OCI-LY7 (cell line): ENCODE measurements around the gene OR52N4. TPM values are rescaled to one million over a fixed set of nuclear protein-coding genes. Genes with fewer than 3 reads are reported as not detected.

Experiments used
- BruUV-seq: library from RNA; stranded (reverse); fragments of 400-500 nt; replicated peaks from 2 replicates; lab custom pipeline; 2021; lab: Mats Ljungman, UMichigan
- CTCF ChIA-PET: fragments of 300-600 bp; sonication (Branson Sonifier 250); formaldehyde crosslinking; loops from one replicate; lab custom pipeline; 2022; ENCODE audit warnings: antibody characterized with exemption; ENCODE audit not compliant: unreplicated experiment; lab: Charles Lee
- POLR2A ChIA-PET: fragments of 300-600 bp; sonication (Branson Sonifier 250); formaldehyde crosslinking; loops from one replicate; lab custom pipeline; 2022; ENCODE audit warnings: antibody characterized with exemption; lab: Charles Lee
- DNase-seq: peaks from one replicate; pipeline ENCODE4 v3.0.0-alpha.2; 2015; ENCODE audit warnings: low spot score
- H2AFZ ChIP-seq: fragments of 200-600 bp; sonication (generic), shearing (Covaris generic); 2 replicates; pipeline ENCODE4 v1.6.1; 2014; ENCODE audit warnings: mild to moderate bottlenecking, antibody characterized with exemption, low read length, moderate library complexity
- H3K27ac ChIP-seq: fragments of 200-600 bp; sonication (generic); 2 replicates; pipeline ENCODE4 v1.5.1; 2014; ENCODE audit warnings: mixed run types, low read depth, mild to moderate bottlenecking, moderate library complexity, low read length, inconsistent platforms; ENCODE audit not compliant: poor library complexity, severe bottlenecking
- H3K36me3 ChIP-seq: fragments of 200-600 bp; sonication (generic); 2 replicates; pipeline ENCODE4 v1.6.1; 2014; ENCODE audit warnings: mild to moderate bottlenecking, antibody characterized with exemption, low read length, moderate library complexity, mixed read lengths; ENCODE audit not compliant: insufficient read depth
- H3K4me1 ChIP-seq: fragments of 200-600 bp; sonication (generic); 2 replicates; pipeline ENCODE4 v1.5.1; 2014; ENCODE audit warnings: mild to moderate bottlenecking, low read length; ENCODE audit not compliant: insufficient read depth, poor library complexity, severe bottlenecking
- H3K4me2 ChIP-seq: fragments of 200-600 bp; sonication (generic); 2 replicates; pipeline ENCODE4 v1.6.1; 2014; ENCODE audit warnings: mild to moderate bottlenecking, low read length
- H3K4me3 ChIP-seq: fragments of 200-600 bp; sonication (generic); 2 replicates; pipeline ENCODE4 v1.5.1; 2014; ENCODE audit warnings: mild to moderate bottlenecking, low read depth, low read length; ENCODE audit not compliant: poor library complexity, severe bottlenecking
- H3K79me2 ChIP-seq: fragments of 200-600 bp; sonication (generic); 2 replicates; pipeline ENCODE4 v1.6.1; 2016; ENCODE audit warnings: low read depth, mild to moderate bottlenecking, low read length, moderate library complexity, mixed read lengths; ENCODE audit not compliant: insufficient read depth
- H3K9me2 ChIP-seq: fragments of 200-600 bp; sonication (generic); 2 replicates; pipeline ENCODE4 v1.6.1; 2016; ENCODE audit warnings: mild to moderate bottlenecking, low read length, mixed read lengths; ENCODE audit not compliant: insufficient read depth
- H3K9me3 ChIP-seq: fragments of 200-600 bp; sonication (generic); 2 replicates; pipeline ENCODE4 v1.6.1; 2014; ENCODE audit warnings: mild to moderate bottlenecking, mixed run types, low read length, mixed read lengths
- H4K20me1 ChIP-seq: fragments of 200-600 bp; sonication (generic); 2 replicates; pipeline ENCODE4 v1.6.1; 2014; ENCODE audit warnings: mild to moderate bottlenecking, antibody characterized with exemption, low read length, moderate library complexity, mixed read lengths; ENCODE audit not compliant: insufficient read depth
- CTCF ChIP-seq: fragments of 200-600 bp; sonication (generic); conservative IDR thresholded peaks from 2 replicates; pipeline ENCODE4 v1.5.1; 2014; ENCODE audit warnings: mild to moderate bottlenecking, antibody characterized with exemption, low read length, moderate library complexity, mixed read lengths
- EZH2phosphoT487 ChIP-seq: fragments of 200-600 bp; sonication (generic); IDR thresholded peaks from 2 replicates; pipeline ENCODE4 v1.6.1; 2018; ENCODE audit warnings: low read depth, borderline replicate concordance, mild to moderate bottlenecking, mixed run types, antibody characterized with exemption, low read length, moderate library complexity, mixed read lengths
- intact Hi-C: fragments of 100-400 bp; cut with micrococcal nuclease; formaldehyde crosslinking; loops from one replicate; pipeline ENCODE4 v1.10.0; 2022; ENCODE audit not compliant: unreplicated experiment
- total RNA-seq, 2 experiments: library from RNA; depleted of rRNA in 1 of 2; stranded (reverse); fragments of >200 nt in 1 of 2; shearing (Covaris generic) in 1 of 2; gene quantifications; 2 replicates each; pipeline ENCODE4 v1.2.3, GENCODE V29; 2014 to 2022

The OR52N4 gene
- total RNA-seq, 2 experiments from 2014 or later = not detected

- TF ChIP-seq EZH2phosphoT487 = no peak
- TF ChIP-seq CTCF = no peak
- BruUV-seq = no TSS peak
These were observed 13.0 kb downstream of the OR52N4 start for GRCh38 chr11:5767056-5767455.

GRCh38 chr11:5783255-5783654 is 29.2 kb downstream of the OR52N4 start, which contains the start of gene OR52N5:
TSS of gene OR52N5 (minus strand) at chr11:5783355. CDS start at chr11:5778634, 4,721 bp downstream.
- intact Hi-C loops = no loop called here
- no peak within 1 kb of the TSS for H3K4me3 ChIP-seq
- no peaks in the 10 kb centered on the region for H3K4me1 ChIP-seq
- CTCF ChIA-PET = no interaction called here
- no peak within 1 kb of the TSS for H3K27ac ChIP-seq
- H4K20me1 ChIP-seq = no peaks in the 10 kb centered on the region
- no TSS peak for BruUV-seq
- TF ChIP-seq CTCF (no peak), EZH2phosphoT487 (no peak)
- no peaks in the 10 kb centered on the region for H3K36me3 ChIP-seq
- no peaks in the 10 kb centered on the region for H3K79me2 ChIP-seq
- DNase-seq = no peak
- H2AFZ ChIP-seq = no peak within 1 kb of the TSS
- no peaks in the 10 kb centered on the region for H3K9me2 ChIP-seq
- no peak within 1 kb of the TSS for H3K4me2 ChIP-seq
- no peaks in the 10 kb centered on the region for H3K9me3 ChIP-seq
- POLR2A ChIA-PET = interaction anchor here (1.7 kb wide), 1 partner anchor 12 kb away, joined by 5 read pairs; no protein-coding TSS in a partner anchor

More at GRCh38 chr11:5767056-5767455, 13.0 kb downstream of the OR52N4 start:
- H3K4me3 ChIP-seq = no peak overlapping the region
- H3K4me2 ChIP-seq = no peak overlapping the region
- ChIA-PET POLR2A (no interaction called here), CTCF (no interaction called here)
- H3K9me2 ChIP-seq = no peaks in the 10 kb centered on the region
- intact Hi-C loops = no loop called here
- no peaks in the 10 kb centered on the region for H3K36me3 ChIP-seq
- no peak overlapping the region for H3K27ac ChIP-seq
- H4K20me1 ChIP-seq = no peaks in the 10 kb centered on the region
- no peaks in the 10 kb centered on the region for H3K79me2 ChIP-seq
- no peak overlapping the region for H2AFZ ChIP-seq
- H3K4me1 ChIP-seq = no peaks in the 10 kb centered on the region
- DNase-seq = no peak
- H3K9me3 ChIP-seq = no peaks in the 10 kb centered on the region

- no peaks in the 10 kb centered on the region for H3K79me2 ChIP-seq
- POLR2A ChIA-PET = interaction anchor here (0.6 kb wide), 1 partner anchor 110 kb away, joined by 3 read pairs; no protein-coding TSS in a partner anchor
- no TSS peak for BruUV-seq
These were observed 37.1 kb downstream of the OR52N4 start, which contains the start of gene OR52N1 for GRCh38 chr11:5791165-5791564. TSS of gene OR52N1 (minus strand) at chr11:5791265. CDS start at chr11:5788816, 2,449 bp downstream.

More at GRCh38 chr11:5791165-5791564, 37.1 kb downstream of the OR52N4 start, which contains the start of gene OR52N1:
- H3K4me1 ChIP-seq = no peaks in the 10 kb centered on the region
- H3K4me3 ChIP-seq = no peak within 1 kb of the TSS
- H2AFZ ChIP-seq = no peak within 1 kb of the TSS
- H3K9me3 ChIP-seq = no peaks in the 10 kb centered on the region
- no peaks in the 10 kb centered on the region for H4K20me1 ChIP-seq
- DNase-seq = no peak
- no peak within 1 kb of the TSS for H3K27ac ChIP-seq
- CTCF ChIA-PET = no interaction called here
- intact Hi-C loops = no loop called here
- H3K4me2 ChIP-seq = no peak within 1 kb of the TSS
- TF ChIP-seq CTCF (no peak), EZH2phosphoT487 (no peak)
- H3K9me2 ChIP-seq = no peaks in the 10 kb centered on the region
- no peaks in the 10 kb centered on the region for H3K36me3 ChIP-seq
